Calu3 (cell line): ENCODE data around the gene CPXM1. TPM values are rescaled to one million over a fixed set of nuclear protein-coding genes. Genes with fewer than 3 reads are reported as not detected.
A peak's percentile ranks its signal among the peaks of the same experiment; 100 is the strongest.

Experiments used
- Bru-seq: library from RNA; stranded (reverse); fragments of 400-500 nt; gene quantifications from one replicate; lab custom pipeline; 2021; lab: Mats Ljungman, UMichigan
- BruChase-seq, 2 experiments: library from RNA; stranded (reverse); fragments of 400-500 nt; gene quantifications; one replicate each; lab custom pipeline; 2021; lab: Mats Ljungman, UMichigan
- BruUV-seq: library from RNA; stranded (reverse); fragments of 400-500 nt; replicated peaks from 2 replicates; lab custom pipeline; 2021; lab: Mats Ljungman, UMichigan
- CTCF ChIA-PET: fragments of 300-600 bp; sonication (Branson Sonifier 250); formaldehyde crosslinking; loops from one replicate; lab custom pipeline; 2022; ENCODE audit warnings: antibody characterized with exemption; lab: Charles Lee
- DNase-seq: peaks from one replicate; pipeline ENCODE4 v3.0.0; 2022
- H3K27ac Mint-ChIP-seq: one replicate; pipeline ENCODE4 v1.8.0; 2022; ENCODE audit warnings: mixed read lengths; ENCODE audit not compliant: unreplicated experiment
- H3K27me3 Mint-ChIP-seq: one replicate; pipeline ENCODE4 v1.8.0; 2022; ENCODE audit warnings: mixed read lengths; ENCODE audit not compliant: unreplicated experiment
- H3K36me3 Mint-ChIP-seq: one replicate; pipeline ENCODE4 v1.8.0; 2022; ENCODE audit warnings: mild to moderate bottlenecking, moderate library complexity, mixed read lengths; ENCODE audit not compliant: insufficient read depth, unreplicated experiment
- H3K4me1 Mint-ChIP-seq: one replicate; pipeline ENCODE4 v1.8.0; 2022; ENCODE audit warnings: mild to moderate bottlenecking, low read depth, mixed read lengths; ENCODE audit not compliant: unreplicated experiment
- H3K4me3 Mint-ChIP-seq: one replicate; pipeline ENCODE4 v1.8.0; 2022; ENCODE audit warnings: mild to moderate bottlenecking, low read depth, moderate library complexity, mixed read lengths; ENCODE audit not compliant: unreplicated experiment
- H3K9me3 Mint-ChIP-seq: one replicate; pipeline ENCODE4 v1.8.0; 2022; ENCODE audit warnings: low read depth, mixed read lengths; ENCODE audit not compliant: unreplicated experiment
- CTCF ChIP-seq: fragments of 200-600 bp; IDR thresholded peaks from one replicate; pipeline ENCODE4 v1.8.0; 2022; ENCODE audit warnings: antibody characterized with exemption; ENCODE audit not compliant: unreplicated experiment
- intact Hi-C: fragments of 100-400 bp; cut with micrococcal nuclease; formaldehyde crosslinking; loops from one replicate; pipeline ENCODE4 v1.10.0; 2022; ENCODE audit not compliant: unreplicated experiment
- long read RNA-seq: library from polyadenylated mRNA; stranded (forward); transcript quantifications from one replicate; pipeline ENCODE4 v2.0.0, GENCODE V29; 2022
- total RNA-seq: library from RNA; stranded (reverse); gene quantifications from 2 replicates; pipeline ENCODE4 v1.2.3, GENCODE V29; 2022

Gene CPXM1
- total RNA-seq (0.14 and 0.29 TPM in 2 replicates), Bru-seq, nascent RNA (percentile 9 among the genes with signal in this experiment), BruChase-seq, experiment 1, labeled RNA remaining after a 6-hour chase (percentile 13 among the genes with signal in this experiment), BruChase-seq, experiment 2, labeled RNA remaining after a 2-hour chase (not detected)
- long read RNA-seq: 0 reads

- no peak for DNase-seq
- Mint-ChIP-seq H3K27ac (no peak within 1 kb of the TSS), H3K4me3 (peak within 1 kb of the TSS; percentile 81), H3K9me3 (no peaks in the 10 kb centered on the region), H3K27me3 (peaks cover 100% of the 10 kb centered on the region), H3K4me1 (peaks cover 20% of the 10 kb centered on the region), H3K36me3 (peaks cover 7% of the 10 kb centered on the region)
- CTCF ChIA-PET: interaction anchor here (0.6 kb wide), 1 partner anchor 25 kb away, joined by 3 read pairs; no protein-coding TSS in a partner anchor
- BruUV-seq: no TSS peak
- TF ChIP-seq CTCF: no peak
- intact Hi-C loops: no loop called here
These were observed at the start of gene CPXM1 for GRCh38 chr20:2800521-2801285. Gene CPXM1 (minus strand): TSS chr20:2800627. CDS start chr20:2800572, 55 bp downstream.

- CTCF ChIA-PET: no interaction called here
- intact Hi-C loops: no loop called here
- Mint-ChIP-seq H3K9me3 (no peaks in the 10 kb centered on the region), H3K4me1 (no peaks in the 10 kb centered on the region), H3K4me3 (no peak overlapping the region), H3K27ac (no peak overlapping the region), H3K27me3 (no peaks in the 10 kb centered on the region), H3K36me3 (no peaks in the 10 kb centered on the region)
- TF ChIP-seq CTCF: no peak
- DNase-seq: no peak
- no TSS peak for BruUV-seq
These were observed 49.1 kb upstream of the CPXM1 start for GRCh38 chr20:2849529-2849928.

GRCh38 chr20:2847802-2848201, 47.4 kb upstream of the CPXM1 start:
- H3K27me3 Mint-ChIP-seq: no peaks in the 10 kb centered on the region
- no peaks in the 10 kb centered on the region for H3K36me3 Mint-ChIP-seq
- no peak overlapping the region for H3K27ac Mint-ChIP-seq
- H3K4me1 Mint-ChIP-seq: no peaks in the 10 kb centered on the region
- no peak for DNase-seq
- no TSS peak for BruUV-seq
- H3K4me3 Mint-ChIP-seq: no peak overlapping the region
- CTCF ChIA-PET: no interaction called here
- intact Hi-C loops: no loop called here
- no peak for TF ChIP-seq CTCF
- no peaks in the 10 kb centered on the region for H3K9me3 Mint-ChIP-seq

- Mint-ChIP-seq H3K9me3 (no peaks in the 10 kb centered on the region), H3K36me3 (no peaks in the 10 kb centered on the region), H3K4me1 (no peaks in the 10 kb centered on the region), H3K4me3 (no peak overlapping the region), H3K27ac (no peak overlapping the region), H3K27me3 (no peaks in the 10 kb centered on the region)
- CTCF ChIA-PET: no interaction called here
- DNase-seq: no peak
- no peak for TF ChIP-seq CTCF
- BruUV-seq: no TSS peak
- intact Hi-C loops: no loop called here
These were observed 46.3 kb upstream of the CPXM1 start for GRCh38 chr20:2846698-2847097.
